T follicular helper cell (primary cell): ENCODE data around the gene XYLT1.

Experiments
- DNase-seq: peaks from one replicate; pipeline ENCODE4 v3.0.0-alpha.2; 2020; ENCODE audit warnings: low read depth

Gene XYLT1

DNA sequence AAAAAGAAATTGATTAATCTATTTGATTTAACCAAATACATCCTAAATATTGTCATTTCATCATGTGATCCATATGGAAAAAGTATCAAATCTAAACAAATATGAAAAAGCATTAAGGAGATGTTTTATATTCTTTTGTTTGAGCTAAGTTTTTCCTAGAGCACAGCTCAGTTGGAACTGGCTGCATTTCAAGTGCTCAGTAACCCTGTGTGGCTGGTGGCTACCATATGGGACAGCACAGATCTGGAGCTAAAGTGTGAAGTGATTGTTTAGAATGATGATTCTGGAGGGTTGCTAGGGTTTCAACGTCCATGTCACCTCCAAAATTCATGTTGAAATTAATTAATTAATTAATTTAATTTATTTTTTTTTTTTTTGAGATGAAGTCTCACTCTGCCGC lies 137.5 kb downstream of the XYLT1 start:
- no peak for DNase-seq

DNA sequence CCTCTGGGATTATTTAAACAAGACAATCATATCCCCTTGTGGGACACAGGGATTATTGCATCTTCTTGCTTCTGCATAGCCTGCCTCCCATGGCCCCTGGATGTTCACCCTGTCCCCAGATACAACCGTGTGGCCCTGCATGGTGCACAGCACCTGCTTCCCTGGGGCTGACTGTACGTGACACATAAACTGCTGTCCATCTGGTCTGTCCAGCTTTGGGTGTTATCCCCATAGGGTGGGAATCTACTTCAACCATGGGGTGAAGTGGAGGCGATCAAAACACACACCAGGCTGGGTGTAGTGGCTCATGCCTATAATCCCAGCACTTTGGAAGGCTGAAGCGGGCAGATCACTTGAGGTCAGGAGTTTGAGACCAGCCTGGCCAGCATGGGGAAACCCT lies 138.8 kb downstream of the XYLT1 start:
- DNase-seq = no peak

DNA sequence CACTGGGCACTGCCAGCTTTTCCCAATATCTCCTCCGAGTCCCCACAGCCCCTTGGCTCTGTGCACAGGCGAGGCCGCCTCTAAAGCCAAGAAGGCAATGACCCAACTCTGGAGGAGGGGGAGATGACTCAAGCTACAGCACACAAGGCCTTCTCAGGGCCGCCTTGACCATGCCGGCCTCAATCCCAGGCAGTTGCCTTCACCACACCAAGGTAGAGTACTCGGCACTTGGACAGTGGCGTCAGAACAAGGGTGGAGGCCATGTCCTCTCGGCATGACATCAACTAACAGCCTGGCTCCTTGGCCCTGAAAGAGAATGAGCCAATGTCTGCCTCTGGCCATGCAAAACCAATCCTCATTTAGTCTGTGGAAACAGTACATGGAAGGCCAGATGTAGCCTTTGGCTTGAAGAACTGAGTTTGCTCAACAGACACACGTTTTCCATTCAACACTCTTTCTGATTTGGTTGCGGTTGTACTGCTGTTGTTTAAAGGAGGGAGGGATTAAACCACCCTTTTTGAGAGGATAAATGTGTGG lies 139.6 kb downstream of the XYLT1 start:
- DNase-seq = no peak

DNA sequence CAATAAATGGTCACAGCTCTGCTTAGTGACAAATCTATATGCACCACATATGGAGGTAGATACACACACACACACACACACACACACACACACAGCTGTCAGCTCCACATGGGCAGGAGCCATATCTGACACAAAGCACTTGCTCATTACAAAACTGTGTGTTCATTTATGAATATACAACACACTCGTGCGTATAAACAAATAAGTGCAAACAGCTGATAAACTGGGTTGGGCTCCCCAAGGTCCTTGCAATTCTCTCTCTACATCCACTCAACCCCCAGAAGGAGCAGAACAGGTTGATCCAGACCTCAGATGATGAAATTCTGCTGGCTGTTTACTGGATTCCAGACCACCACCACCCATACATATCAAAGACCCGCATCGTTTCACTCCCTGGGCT lies 140.7 kb downstream of the XYLT1 start:
- no peak for DNase-seq

DNA sequence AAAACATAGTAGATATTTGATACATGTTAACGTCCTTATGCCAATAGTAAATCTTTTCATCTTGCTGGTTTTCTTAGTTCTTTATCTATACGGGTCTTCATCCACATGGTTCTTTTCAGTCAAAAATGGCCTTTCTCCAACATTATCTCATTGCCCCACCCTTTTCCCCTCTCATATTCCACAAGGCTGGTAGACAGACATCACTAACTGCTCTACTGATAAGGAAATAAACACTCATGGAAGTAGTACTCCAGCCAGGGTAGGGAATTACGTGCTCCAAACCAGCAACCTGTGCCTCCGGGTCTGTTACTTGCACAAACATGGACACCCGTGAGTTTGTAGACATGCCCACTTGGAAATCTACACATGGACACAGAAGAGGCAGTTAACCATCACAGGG lies 141.4 kb downstream of the XYLT1 start:
- DNase-seq = no peak

DNA sequence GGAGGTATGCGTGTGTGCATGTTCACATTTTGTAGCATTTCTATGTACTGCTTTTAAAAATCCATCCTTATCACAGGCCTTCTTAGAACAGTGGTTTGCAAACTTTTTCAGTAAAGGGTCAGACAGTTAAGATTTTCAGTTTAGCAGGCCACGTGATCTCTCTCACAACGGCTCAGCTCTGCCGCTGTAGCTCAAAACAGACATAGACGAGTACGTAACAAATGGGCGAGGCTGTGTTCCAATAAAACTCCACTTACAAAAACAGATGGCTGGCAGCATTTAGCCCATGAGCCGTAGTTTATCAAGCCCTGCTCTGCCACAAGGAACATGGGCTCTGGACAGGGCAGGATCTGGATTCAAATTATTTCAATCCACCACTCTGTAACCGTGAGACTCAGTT lies 141.8 kb downstream of the XYLT1 start:
- no peak for DNase-seq

DNA sequence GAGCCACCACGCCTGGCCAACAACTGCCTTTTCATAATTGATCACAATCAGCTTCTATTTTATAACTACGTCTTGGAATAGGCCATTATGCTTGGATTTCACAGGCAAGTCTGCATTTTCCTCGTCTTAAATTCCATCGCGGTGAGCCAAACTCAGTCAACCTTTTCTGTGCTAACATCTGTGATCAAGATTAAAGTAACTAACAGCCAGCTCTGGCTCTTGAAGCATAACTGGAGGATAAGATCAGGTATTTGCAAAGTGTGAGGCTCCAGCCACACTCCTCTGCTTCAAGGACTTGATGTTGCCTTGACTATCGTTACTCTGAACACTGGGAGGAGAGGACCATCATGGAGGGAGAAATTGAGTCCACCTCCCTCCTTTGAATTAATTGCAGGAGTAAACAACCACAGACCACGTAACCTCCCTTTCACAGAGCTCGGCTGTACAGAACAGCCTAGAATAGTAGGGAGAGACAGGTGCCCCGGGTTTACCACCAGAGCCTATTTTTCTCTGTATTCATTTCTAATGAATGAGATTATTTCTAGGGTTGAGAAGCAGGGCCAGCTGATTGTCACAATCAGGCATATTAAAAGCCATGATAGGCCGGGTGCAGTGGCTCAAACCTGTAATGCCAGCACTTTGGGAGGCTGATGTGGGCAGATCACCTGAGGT lies 143.0 kb downstream of the XYLT1 start:
- no peak for DNase-seq

DNA sequence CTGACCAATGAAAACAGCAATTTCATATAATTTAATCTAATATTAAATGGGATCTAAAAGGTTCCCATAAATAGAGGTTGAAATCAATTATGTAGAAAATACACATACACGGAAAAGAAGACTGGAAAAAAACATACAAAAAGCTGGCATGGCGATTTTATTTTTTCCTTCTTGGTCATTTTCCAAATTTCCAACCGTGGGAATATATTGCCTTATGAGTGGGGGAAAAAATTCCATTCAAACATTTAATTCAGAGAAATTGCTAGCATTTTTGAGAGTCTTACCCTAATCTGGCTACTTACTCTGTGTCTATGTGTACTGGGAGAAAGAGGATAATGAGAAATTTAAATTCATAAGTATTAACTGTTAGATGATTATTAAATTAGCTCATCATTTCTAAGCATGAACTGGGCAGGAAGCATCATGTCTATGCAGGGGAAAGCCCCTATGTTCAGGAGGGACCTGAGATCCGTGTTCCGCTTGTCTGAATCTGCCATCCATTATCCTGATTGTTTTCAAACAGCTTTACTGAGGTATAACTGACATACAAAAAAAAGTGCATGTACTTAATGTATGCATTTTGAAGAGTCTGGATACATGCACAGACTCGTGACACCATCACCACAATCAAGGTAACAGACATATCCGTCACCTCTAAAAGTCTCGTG lies 145.2 kb downstream of the XYLT1 start:
- DNase-seq = no peak

DNA sequence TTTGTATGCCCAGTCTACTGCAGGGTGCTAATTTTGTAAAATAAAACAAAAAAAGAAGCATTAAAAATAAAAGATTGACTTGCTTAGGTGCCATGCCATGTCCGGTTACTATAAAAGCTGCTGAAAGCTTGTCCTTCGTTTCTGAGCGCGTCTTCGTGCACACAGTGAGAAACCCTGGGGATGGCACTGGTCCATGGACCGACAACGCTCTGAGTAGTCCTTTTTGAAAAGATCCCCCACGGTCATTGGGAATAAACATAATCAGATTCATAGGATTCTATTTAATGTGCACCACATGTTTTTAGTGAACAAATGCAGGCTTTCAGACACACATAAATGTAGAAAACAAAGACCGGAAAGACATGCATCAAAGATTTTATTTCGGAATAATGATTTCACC lies 146.3 kb downstream of the XYLT1 start:
- no peak for DNase-seq

DNA sequence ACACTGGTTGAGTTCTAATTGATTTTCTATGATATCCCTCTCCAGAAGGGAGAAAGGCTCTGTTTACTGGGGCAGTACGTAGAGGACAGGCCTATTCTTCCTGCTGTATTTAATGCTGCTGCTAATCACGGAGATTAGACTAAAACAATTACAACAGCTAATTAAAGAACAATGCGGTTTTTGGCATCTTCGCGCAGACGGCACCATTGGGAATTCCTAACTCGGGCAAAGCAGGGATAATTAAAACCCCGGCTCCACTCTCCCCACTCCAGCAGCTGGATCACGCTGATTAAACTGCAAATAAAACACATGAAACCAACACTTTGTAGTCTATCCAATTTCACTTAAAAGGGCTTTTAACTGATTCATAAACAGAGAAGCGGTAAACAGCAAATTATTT lies 147.6 kb downstream of the XYLT1 start:
- no peak for DNase-seq

DNA sequence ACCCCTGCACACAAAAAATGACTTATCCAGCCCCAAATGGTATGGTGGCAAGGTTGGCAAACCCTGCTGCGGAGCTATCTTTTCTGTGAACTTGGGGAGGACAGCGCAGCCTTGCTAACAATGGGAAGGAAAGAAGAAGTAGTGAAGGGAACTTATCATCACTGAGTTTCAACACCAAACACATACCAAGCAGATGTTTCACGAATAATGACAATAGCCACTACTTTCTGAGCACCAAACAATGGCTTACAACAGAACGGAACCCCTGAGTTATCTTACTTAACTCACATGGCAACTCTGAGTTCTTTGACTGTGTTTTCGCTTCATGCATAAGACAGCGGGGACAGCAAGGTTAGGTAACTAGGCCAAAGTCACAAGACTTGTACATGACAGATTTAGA lies 148.9 kb downstream of the XYLT1 start:
- DNase-seq = no peak

DNA sequence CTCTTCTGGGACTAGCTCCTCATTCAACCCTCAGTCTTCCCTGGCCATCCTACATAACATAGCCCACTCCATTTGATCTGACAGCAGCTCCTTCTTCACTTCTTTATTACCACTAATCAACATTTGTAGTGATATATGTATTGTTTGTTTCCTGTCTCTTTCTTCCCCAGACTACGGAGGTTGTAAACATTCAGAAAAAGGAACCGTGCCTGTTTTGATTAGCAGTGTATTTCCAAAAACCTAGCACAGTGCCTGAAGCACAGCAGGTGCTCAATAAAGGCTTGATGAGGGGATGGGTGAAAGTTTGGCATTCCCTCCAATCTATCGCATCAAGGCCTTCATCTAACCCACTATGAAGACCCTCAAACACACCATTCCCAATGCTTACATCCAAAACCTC lies 150.8 kb downstream of the XYLT1 start:
- no peak for DNase-seq

DNA sequence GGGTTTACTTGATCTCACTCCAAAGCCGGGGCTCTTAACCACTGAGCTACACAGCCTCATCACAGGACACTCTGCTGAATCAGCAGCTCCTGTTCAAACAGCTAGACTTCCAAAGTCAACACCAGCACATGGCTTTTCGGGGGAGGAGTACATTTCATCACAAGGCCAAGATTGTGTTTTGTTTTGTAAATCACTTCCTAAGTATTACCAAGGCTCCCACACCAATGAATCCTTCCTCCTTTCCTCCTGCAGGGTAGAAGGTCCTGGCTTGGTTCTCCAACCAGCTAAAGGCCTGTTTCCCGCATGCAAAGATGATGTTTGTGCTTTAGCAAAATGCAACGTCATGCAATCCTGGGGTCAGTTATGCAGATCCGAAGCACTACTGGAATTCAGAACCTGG lies 152.5 kb downstream of the XYLT1 start:
- no peak for DNase-seq

DNA sequence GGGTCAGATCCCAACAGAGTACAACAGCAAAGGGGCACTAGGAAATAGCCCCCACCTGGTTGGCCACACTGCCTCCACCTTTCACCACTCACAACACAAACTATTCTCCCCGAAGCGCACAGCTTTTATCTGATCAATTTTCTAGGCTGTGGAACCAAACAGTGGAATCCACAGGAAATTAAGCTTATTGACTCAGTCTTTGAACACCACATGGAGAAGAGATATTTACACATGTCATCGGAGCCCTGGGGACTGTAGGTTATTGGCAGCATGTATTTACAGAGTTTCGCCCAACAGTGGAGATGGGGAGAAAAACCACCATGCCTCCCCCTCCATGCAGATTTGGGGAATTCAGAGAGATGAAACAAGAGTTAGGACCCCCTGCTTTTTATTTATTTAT lies 154.8 kb downstream of the XYLT1 start:
- DNase-seq = no peak

DNA sequence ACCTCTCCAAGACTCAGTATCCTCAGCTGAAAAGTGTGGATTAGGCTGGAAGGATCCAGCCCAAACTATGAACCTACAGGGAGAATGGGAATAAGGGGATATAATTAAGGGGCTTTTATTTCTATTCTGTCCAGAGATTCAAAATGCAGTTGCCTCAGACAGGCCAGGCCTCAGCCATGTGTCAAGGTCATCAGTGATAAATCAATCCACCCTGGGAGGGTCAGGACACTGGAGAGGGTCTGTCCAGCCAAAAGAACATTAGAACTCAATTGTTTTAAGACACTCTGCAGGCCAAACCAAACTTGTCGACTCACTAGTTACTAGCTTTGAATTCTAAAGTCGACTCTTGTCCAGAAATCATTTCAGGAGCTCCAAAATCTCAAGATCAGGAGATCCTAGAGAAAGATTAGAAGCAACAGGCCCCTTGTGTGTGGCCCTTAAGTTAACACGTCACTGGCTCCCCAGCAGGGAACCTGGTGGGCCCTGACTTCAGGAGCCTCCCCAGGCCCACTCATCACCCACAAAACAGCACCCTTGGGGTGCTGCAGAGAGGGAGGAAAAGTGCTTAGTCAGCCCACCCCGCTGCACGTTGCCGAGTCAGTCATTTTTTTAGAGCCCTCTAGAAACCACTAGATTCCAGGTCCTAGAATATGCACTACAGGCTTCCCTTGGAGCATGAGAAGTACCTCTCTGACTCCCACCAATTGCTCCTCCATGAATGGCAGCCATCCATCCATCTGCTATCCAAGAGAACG lies 156.8 kb downstream of the XYLT1 start:
- no peak for DNase-seq

DNA sequence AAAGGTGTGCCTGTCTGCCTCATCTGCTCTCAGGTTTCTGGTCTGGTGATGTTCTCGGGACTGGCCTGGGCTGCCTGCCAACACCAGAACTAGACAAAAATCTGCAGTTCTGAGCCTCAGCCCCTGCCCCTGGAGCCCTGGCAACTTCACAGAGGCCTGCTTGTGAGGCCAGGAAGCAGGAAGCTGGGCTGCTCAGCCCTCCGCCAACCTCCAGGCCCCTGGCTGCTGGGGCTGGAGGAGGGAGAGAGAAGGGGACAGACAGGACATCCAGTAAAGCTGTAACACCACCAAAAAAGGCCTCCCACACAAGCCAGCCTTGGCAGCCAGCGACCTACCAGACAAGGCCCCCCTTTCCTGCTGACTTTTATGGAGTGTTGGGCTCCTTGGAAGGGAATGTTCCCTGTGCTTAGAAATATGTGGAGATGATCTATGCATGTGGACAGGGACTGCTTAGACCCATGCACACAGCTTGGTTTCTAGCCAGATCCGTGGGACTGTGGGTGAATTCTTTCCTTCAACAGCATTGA lies 157.6 kb downstream of the XYLT1 start:
- no peak for DNase-seq

DNA sequence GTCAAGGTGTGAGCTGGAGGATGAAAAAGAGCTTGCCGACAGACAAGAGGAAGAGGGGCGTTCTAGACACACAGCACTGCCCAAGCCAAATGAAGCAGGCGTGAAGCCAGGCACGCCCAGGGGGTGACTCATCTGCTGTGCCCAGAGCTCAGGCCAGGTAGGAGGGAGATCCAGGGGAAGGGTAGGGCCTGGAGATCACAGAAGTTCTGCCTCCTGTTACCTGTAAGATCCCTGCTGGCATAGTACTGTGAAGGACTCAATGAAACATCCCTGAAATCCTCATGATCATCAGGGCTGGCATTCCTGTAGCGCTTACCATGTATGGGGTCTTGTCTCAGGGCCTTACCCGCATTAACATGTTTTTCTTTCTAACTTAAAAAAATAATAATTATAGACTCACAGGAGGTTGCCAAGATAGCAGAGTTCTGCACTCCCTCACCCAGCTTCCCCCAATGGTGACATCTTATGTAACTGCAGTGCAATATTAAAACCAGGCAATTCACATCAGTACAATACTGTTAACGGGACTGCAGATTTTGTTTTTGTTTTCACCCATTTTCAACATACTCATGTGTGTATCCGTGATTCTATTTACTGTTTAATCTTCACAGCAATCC lies 158.6 kb downstream of the XYLT1 start:
- no peak for DNase-seq

DNA sequence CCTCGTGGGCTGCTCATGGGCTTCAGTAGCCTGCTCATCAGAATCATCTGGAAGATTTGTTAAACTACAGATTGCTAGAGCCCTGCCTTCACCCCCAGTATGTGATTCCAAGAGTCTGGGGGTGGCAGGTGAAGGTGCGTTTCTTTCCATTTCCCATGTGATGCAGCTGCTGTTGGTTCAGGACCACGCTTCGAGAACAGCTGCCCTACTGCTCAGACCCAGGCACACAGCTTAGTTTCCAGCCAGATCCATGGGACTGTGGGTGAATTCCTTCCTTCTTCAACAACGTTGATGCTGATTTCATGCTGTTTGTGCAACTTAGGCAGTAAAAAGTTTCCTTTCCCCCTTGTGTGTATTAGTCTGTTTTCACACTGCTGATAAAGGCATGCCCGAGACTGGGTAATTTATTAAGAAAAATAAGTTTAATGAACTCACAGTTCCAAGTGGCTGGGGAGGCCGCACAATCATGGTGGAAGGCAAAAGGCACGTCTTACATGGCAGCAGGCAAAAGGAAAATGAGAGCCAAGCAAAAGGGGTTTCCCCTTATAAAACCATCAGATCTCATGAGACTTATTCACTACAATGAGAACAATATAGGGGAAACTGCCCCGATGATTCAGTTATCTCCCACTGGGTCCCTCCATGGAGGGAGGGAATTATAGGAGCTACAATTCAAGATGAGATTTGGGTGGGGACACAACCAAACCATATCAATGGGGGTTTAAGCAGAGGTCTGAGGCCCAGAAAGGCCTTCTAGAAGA lies 159.2 kb downstream of the XYLT1 start:
- DNase-seq = no peak

DNA sequence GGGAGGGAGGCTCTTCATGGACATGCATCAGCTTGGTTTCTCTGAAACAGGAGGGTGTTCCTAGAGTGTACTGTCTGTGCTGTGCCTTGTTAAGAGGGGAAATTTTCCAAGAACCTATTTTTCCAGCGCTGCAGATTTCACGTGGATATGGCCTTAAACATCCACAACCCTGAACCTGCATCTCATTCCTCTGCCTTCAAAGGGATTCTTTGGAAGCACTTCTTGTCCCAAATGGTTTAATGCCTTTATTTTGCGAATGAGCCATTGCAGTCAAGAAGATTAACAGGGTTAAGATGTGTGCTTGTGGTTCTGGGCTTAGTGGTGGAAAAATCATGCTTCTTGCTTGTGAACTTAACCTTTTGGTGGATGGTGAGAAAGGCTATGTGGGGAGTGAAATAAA lies 161.2 kb downstream of the XYLT1 start:
- no peak for DNase-seq

DNA sequence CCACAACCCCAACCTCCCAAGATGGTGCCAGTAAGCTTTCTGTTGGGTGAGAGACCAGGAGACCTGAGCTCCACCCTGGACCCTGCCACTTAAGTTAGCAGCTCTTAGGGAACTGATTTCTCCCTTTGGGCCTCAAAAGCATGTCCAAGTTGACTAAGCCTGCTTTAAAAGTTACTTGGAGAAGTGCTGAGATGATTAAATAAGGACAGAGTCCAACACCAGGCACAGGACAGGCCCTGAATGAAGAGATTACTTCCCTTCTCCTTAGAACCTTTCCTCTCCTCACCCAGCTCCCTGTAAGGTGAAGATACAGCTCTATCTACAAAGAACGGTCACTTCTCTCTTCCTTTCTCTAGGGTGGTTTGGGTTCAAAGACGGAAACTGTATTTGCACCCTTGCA lies 162.6 kb downstream of the XYLT1 start:
- DNase-seq = no peak

DNA sequence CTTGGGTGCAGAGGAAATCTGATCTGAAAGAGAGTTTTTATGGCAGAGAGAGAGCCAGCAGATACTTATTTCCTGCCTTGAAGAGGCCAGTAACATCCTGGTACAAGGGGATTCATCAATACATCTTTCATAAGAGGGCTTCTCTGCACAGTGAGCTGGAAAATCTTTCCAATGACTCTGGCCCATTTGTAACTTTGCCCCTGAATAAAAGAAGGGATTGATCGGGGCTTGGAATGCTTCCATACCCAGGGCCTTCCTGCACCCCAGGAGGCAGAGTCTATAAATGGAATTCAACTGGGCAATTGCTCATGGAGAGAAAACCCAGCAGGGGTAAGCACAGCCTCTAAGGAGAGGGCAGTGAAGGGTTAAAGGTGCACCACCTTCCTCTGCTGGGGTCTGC lies 163.3 kb downstream of the XYLT1 start:
- DNase-seq = no peak

DNA sequence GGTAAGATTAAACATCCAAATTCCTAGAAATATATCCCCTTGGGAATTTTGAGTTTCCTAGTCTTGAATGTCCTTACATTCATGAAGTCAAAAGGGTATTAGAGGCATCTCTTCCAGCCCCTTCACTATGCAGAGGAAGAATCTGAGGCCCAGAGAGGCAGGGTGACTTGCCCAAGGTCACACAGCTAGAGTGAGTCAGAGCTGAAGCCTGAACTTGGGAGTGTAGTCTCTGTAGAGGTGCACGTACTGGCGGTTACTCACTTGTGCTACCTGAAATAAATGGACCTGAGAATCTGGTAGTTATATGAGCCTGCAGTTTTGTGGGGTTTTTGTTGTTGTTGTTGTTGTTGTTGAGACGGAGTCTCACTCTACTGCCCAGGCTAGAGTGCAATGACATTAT lies 164.0 kb downstream of the XYLT1 start:
- no peak for DNase-seq
